Activated CD8-positive, alpha-beta memory T cell treated with anti-CD3 and anti-CD28 coated beads for 4 hours (primary cell): ENCODE results near the gene DEPP1.

Experiments used
- DNase-seq, 2 donors: peaks; one replicate each; pipeline ENCODE4 v3.0.0-alpha.2; 2020; ENCODE audit warnings: low read depth in 2 of 2

DEPP1 gene

GRCh38 chr10:44979281-44980191 lies 927 bp upstream of the DEPP1 start:
- no peak for DNase-seq

DNA sequence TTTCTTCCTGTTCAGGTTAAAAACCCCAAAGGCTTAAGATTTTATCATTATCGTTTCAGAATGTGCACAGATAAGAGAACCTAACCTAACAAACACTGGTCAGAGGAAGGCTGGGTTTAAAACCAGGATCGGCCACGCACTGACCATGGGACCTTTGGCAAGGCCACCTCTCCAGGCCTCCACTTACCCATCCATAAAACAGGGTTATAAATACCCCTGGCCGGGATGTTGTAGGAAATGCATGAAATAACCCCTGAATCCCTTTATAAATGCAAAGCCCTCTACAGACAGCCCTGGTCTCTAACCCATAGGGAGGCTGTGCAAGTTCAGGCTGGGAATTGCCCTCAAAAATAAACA lies 418 bp downstream of the DEPP1 start:
- no peak for DNase-seq

DNA sequence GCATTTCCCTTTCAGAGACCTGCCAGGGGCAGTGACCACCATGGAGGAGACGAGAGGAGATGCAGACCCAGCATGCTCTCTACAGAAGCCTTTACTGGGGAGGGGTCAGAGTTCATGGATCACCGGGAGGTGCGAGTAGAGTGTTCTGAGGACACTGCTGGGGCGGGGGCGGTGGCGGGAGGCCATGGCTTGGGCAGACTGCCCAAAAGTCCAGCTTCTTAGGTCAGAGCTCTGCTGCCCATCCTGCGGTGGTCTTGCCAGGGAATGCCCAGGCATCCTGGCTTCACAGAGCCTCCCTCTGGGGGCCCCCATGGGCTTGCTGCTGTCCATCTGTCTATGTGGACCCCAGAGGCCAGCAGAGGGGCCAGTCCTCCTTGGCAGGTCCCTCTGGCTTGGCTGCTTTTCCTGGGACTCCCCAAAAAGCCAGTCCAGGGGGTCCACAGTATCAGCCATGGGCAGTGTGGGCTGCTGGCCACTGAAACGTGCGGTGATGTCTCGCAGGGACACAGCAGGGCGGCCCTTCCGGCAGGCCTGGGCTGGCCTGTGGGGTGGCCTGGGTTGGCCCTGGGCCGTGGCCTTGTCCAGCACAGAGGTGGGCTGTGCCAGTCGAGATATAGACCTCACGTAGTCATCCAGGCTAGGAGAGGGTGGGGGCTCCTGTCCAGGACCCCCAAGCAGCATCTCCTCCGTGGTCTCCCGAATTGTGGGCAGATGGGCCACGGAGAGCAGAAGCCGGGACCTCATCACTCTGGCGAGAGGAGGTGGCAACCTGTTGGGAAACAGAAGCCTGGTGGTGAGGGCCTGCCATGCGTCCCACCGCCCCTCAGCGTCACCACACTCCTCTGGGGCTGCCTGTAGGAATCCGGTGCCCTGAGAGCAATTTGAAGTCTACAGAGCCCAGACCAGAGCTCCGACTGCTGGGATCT lies 1.1 kb downstream of the DEPP1 start:
- no peak for DNase-seq

- no peak for DNase-seq
Measured at GRCh38 chr10:44976352-44977198, 2.0 kb downstream of the DEPP1 start.

DNA sequence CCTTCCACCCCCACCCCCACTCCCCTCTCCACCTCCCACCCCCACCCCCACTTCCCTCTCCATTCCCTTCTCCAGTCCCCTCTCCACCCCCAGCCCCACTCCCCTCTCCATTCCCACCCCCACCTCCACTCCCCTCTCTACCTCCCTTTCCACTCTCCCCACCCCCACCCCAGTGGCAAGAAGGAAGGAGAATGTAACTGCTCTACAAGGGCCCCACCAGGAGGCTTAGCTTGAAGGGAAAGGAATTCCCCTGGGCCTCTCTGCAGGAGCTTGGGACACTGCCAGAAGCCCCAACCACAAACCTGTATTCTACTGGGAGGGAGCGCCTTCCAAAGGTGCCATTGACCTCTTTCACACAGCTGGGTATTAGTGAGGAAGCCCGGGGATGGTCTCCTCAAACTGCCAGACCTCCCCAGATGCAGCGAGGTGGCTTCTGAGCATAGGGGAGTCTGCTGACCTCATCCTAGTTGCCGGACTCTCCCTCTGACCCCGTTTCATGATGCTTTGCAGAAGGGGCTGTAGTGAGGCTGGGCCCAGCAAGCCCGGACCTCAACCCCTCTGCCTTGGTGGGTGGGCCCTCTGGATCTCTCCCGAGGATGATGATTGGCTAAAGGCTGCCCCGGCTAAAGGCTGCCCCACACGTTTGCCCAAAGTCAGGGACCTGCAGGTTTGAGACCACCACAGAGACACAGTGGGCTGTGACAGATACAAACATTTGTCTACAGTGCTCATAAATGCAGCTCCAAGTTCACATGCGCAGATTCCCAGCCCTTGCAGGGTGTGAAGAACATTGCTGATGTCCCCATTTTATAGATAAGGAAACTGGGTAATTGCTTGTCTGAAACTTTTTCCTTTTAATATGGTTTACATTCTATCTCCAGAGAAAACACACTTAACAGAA lies 2.9 kb downstream of the DEPP1 start:
- DNase-seq = no peak

DNA sequence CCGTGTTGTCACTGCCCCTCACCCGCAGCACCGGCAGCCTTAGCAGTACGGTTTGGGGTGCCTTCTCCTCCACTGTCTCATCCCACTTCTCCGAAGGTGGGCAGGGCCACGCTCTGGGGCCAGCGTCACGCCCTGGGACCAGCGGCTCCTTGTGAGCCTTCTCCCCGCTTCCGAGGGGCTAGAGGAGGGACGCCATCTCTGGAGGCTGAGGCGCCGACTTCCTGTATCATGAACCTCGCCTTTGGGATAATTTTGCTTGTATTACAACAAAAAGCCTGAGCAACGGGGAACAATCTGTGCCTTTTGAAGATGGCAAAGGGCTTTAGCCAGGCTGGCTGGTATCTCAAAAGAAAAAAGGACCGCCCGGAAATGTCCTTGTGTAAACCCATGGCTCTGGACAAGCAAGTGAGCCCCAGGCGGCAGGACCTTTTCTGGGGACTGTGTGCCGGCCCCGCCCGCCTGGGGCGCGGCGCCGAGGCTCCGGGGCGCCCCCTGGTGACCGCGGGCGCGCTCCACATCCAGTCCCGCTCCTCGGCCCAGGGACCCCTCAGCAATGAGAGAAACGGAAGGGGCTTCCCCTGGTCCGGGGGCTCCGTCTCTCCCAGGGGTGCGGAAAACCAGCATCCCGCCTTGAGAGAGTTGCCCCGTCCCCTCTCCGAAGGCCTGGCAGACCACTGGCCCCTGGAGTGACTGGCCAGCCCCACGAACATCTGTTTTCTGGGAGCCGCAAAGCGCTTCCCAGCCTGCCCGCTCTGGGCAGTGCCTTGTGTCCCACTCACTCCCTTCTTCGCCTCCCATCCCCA lies 3.8 kb downstream of the DEPP1 start:
- DNase-seq = peak in 1 of 2 donors; percentile 34

DNA sequence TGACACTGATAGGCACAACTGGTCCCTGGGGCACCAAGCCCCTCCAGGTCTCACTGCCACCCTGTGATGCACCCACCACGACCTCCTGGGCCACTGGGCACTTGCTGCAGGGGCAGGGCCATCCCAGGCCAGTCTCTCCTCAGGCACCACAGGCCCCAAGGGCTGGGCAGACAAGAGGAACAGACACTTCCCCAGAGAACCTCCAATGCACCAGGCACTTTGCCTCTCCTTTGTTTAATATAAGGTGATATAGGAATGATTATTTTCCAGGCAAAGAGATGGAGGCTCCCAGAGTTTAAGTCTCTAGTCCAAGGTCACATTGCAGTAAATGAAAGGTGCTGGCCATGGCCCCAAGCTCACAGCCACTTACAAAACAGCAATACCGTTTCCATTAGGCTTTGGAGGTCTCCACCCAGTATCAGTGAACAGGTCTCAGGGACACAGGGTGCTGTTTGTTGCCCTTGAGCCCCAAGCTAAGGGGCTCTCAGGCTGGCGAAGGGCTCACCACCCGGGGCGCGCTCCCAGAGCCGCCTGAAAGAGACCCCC lies 4.5 kb downstream of the DEPP1 start:
- DNase-seq = no peak

- DNase-seq = no peak
Measured at GRCh38 chr10:44973323-44974081, 5.1 kb downstream of the DEPP1 start.

DNA sequence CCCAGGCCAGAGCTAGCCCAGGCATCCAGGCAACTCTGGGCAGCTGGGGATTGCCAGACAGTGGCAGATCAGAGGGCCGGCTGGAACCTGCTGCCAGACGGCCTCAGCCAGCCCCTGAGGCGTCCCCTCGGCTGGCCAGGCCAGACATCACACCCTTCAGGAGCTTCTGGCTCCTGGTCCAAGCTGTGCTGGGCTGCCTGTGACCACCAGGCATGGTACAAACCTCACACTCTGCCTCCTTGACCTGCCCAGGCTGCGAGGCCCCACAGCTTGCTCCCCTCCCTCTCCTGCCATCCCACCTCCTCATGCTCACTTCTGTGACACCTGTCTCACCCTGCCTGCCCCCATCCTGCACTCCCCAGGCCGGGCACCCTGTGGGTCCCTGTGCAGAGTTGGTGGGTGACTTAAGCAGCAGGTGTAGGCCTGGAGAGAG lies 5.7 kb downstream of the DEPP1 start:
- no peak for DNase-seq

DNA sequence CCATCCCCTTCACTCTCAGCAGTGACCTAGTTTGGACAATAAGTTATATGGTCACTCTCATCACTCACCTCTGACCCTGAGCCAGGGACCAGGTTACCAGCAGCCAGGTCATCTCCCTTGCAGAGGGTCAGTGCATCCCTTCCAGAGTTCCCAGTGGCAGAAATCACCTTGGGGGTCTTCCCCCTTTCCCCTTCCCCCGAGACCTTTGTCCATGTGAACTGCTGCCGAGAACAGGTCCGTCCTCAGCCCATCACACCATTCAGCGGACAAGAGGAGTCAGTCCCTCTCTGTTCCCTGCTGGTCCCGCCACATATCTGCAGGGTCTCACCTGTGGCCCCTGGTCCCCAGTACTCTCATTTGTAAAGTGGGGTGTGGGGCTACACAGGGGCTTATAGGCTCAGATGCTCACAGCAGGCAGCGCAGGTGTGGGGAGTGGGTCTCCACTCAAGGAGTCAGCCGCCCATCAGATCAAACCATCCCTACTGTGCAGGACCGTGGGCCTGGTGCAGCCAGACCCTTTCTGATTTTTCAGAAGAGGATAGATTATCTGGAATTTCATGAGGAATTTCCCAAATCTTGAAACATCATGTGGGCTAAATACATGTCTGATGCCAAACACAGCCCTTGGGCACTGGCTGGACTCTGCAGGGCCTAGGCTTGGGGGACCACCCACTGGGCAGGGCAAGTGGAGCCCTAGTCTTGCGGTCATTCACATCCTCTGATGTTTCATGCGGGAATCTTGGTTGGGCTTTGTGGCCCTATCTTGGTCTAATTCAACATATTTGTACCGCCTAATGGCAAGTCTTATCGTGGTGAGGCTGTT lies 6.5 kb downstream of the DEPP1 start:
- DNase-seq = no peak

DNA sequence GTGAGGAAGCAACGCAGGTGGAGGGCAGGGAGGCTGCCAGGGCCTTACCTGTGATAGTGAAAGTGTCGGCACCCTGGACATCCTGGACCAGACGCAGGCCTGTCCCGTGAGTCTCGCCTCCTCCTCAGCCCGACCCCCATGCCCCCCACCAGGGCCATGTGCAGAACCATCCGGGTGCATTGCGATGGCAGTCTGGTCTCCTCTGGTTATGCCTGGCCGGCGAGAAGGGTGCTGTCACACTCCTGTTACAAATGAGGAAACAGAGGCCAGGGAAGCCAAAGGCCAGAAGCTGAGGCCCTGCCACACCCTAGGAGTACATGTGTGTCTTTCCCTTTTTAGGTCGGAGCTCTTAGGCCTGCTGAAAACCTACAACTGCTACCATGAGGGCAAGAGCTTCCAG lies 7.2 kb downstream of the DEPP1 start:
- DNase-seq = no peak

DNA sequence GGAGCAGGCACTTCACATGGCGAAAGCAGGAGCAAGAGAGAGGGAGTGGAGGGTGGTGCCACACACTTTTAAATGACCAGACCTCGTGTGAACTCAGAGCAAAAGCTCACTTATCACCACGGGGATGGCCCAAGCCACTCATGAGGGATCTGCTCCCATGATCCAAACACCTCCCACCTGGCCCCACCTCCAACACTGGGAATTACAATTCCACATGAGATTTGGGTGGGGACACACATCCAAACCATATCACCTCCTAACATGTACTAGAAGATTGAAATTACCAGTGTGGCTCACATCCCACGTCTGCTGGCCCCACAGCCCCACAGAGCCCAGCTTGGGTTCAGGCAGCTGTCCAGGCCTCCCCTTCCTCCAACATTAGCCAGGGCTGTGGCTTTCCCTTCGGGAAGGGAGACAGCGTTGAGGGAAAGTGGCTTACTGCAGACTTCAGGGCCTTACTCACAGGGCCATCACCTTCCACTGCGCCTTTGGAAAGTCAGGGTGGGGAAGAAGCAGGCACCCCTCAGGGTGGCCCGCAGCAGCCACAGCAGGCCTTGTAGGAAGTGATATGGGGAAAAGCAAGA lies 7.7 kb downstream of the DEPP1 start:
- no peak for DNase-seq

DNA sequence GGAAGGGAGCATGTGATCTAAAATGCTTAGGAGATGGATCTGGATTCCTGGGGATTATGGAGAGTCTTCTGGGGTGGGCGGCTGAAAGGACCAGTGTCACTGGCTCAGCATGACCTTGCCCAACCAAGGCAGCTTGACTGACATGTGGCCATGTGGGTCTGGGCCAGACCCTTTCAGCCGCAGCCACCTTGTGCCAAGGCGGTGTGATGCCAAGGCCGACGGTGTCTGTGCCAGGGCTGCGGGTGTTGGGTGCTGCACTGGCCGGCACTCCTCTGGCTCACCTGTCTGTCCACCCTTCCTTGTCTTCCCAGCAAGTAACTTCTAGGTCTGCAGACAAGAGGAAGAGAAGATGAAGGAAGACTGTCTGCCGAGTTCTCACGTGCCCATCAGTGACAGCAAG lies 8.8 kb downstream of the DEPP1 start:
- no peak for DNase-seq

DNA sequence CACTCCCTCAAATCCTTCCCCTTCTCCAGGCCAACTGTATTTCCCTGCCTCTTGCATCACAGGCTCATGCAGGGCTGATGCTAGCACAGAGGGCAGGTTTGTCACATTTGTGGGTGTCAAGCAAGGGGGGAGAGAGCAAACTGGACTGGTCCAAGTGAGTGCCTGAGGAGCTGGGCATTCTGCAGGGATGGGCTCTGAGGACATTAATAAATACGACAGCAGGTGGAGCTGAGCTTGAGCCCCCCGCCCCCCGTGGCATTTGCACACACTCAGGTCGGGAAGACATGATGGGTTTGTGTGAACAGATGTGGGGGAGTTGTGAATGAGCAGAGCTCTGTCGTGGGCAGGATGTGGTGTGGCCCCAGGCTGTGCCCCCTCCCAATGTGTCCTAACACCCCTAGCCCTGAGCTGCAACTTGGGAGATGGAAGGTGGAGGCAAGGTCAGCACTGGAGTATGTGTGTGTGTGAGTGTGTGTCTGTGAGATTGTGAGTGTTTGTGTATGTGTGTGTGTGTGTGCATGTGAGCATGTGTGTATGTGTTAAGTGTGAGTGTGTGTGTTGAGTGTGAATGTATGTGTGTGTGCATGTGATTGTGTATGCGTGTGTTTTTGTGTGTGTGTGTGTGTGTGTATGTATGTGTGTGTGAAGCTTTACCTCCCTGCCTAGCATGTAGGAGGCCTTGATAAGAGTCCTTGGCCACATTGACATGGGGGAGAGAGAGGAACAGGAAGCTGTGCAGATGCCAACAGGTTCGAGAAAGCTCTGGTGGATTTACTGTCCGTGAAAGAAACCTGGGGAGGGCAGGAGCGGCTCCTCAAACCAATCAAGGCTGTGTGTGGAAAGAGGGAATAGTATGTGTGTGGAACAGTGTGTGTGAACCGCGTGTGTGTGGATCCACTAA lies 9.9 kb downstream of the DEPP1 start:
- DNase-seq = no peak

DNA sequence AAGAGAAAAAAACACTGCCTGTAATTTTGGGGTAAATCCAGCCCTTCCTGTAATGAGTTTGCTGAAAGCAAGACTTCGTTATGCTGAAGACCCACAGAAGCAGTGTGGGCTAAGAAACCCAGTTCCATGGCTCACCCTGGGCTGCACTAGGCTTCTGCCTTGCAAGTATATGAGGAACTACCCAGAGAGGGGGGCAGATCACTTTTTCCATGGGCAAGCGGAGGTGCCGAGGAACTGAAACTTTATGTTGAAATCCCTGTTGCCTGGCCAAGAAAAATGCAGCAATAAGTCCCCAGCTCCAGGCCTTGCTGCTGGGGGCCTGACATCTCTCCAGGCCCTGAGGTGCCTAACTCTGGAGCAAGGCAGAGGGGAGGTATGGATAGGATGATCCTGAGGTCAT lies 10.5 kb downstream of the DEPP1 start:
- DNase-seq = no peak

GRCh38 chr10:44967616-44968015 lies 11.0 kb downstream of the DEPP1 start:
- DNase-seq = no peak
